ENCODE measurements around the gene ARHGEF10L. TPM values are rescaled to one million over a fixed set of nuclear protein-coding genes. Genes with fewer than 3 reads are reported as not detected.

The ARHGEF10L gene
- total and polyA plus RNA-seq, 3 experiments from 2014 or later: 0.24 to 0.26 TPM; not detected in 1

DNA sequence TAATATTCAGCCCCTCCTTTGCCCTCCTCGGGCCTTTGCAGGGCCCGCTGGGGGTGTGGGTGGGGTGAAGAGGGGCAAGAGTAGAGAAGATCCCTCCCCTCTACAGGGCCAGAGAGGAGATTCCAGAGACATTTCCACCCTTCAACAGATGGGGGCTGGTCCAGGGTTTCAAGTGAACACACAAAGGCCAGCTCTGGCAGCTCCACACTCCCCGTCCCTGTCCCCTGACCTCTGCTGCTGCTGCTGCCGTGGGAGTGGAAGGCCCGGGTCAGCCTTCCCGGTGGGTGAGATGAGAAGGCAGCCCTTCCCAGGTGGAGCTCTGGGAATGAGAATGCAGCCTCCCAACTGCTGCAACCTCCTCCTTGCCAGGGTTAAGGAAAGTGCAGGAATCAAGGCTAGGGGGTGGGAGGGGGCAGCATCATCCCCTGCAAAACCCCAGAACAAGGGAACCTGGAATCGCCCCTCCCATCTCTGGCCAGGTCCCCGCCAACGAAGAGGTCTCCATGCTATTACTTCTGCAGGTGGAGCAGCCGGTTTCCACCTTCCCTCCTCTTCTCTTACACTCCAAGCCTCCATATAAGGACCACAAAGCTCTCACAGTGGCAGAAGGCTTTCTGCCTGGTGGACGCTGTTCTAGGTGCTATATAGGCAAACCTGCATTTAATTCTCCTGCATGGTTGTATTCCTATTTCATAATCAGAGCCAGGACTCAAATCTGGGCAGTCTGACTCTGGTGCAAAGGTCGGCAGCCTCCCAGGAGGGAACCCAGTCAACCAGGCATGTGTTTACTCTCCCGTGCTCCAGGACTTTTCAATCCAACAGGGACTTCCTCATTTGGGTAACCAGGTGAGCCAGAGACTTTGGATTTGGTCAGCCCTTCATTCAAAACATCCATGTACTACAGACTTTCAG is 22.9 kb upstream of the ARHGEF10L start:
- Mint-ChIP-seq H3K36me3 (no peaks in the 10 kb centered on the region), H3K27ac (no peak overlapping the region), H3K9me3 (peaks cover 0 to 3% (median 0%) of the 10 kb centered on the region in 5 donors), H3K4me1 (no peaks in the 10 kb centered on the region), H3K27me3 (peaks cover 11 to 46% of the 10 kb centered on the region in 2 donors), H3K4me3 (no peak overlapping the region)
- no peaks in the 10 kb centered on the region for H3K36me3 ChIP-seq (ENCODE audit: insufficient read depth, low read length)
- H3K4me1 ChIP-seq (ENCODE audit: insufficient read depth, low read length): no peaks in the 10 kb centered on the region
- H3K27ac ChIP-seq (ENCODE audit: low read depth, low read length): no peak overlapping the region
- CTCF ChIA-PET: no interaction called here
- H3K4me3 ChIP-seq (ENCODE audit: low read length): no peak overlapping the region
- H3K9me3 ChIP-seq (ENCODE audit: low read length): no peaks in the 10 kb centered on the region
- DNase-seq: no peak
- POLR2A ChIA-PET: no interaction called here
- no peaks in the 10 kb centered on the region for H3K27me3 ChIP-seq (ENCODE audit: insufficient read depth, low read length, poor library complexity, severe bottlenecking)

GRCh38 chr1:17520041-17520440 is 19.5 kb upstream of the ARHGEF10L start:
- CTCF ChIA-PET: no interaction called here
- H3K4me3 ChIP-seq (ENCODE audit: low read length): no peak overlapping the region
- Mint-ChIP-seq H3K36me3 (no peaks in the 10 kb centered on the region), H3K27me3 (peaks cover 16 to 54% of the 10 kb centered on the region in 2 donors), H3K4me1 (no peaks in the 10 kb centered on the region), H3K9me3 (no peaks in the 10 kb centered on the region), H3K4me3 (no peak overlapping the region), H3K27ac (no peak overlapping the region)
- POLR2A ChIA-PET: no interaction called here
- no peaks in the 10 kb centered on the region for H3K27me3 ChIP-seq (ENCODE audit: insufficient read depth, low read length, poor library complexity, severe bottlenecking)
- no peaks in the 10 kb centered on the region for H3K4me1 ChIP-seq (ENCODE audit: insufficient read depth, low read length)
- DNase-seq: no peak
- no peaks in the 10 kb centered on the region for H3K36me3 ChIP-seq (ENCODE audit: insufficient read depth, low read length)
- no peak overlapping the region for H3K27ac ChIP-seq (ENCODE audit: low read depth, low read length)
- H3K9me3 ChIP-seq (ENCODE audit: low read length): no peaks in the 10 kb centered on the region

DNA sequence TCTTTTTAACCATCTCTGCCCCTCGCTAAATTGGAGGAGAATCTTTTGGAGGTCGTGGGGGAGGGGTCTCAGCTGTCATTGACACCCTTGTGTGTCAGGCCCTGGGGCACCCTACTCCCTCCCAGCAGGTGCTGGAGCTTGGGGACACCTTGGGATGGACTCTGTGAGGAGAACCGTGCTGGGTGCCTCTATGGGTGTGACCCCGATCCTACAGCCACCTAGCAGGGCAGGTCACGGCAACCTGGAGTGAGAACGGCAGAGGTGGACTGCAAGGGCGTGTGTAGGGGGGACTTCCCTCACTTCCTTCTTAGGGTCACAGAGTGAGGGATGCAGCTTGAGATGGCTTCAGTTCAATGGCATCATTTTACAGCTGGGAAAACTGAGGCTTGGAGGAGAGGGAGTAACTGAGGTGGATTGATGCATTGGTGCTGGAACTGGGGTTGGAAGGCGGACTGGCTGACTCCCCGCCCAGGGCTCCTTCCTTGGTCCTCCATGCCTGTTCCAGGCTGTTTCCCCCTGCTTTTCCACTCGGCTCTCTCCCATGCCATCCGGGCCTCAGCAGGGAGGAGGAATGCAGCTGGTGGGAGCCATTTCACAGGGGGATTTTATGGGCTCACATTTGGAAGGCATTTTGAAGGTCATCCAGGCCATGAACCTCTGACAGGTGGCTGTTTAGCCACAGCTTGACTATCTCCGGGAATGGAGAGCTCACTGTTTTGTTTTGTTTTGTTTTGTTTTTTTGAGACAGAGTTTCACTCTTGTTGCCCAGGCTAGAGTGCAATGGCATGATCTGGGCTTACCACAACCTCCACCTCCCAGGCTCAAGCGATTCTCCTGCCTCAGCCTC is 18.8 kb upstream of the ARHGEF10L start:
- H3K9me3 ChIP-seq (ENCODE audit: low read length): no peaks in the 10 kb centered on the region
- H3K27ac ChIP-seq (ENCODE audit: low read depth, low read length): no peak overlapping the region
- no peaks in the 10 kb centered on the region for H3K4me1 ChIP-seq (ENCODE audit: insufficient read depth, low read length)
- no peaks in the 10 kb centered on the region for H3K36me3 ChIP-seq (ENCODE audit: insufficient read depth, low read length)
- H3K4me3 ChIP-seq (ENCODE audit: low read length): no peak overlapping the region
- POLR2A ChIA-PET: no interaction called here
- Mint-ChIP-seq H3K27ac (no peak overlapping the region), H3K4me3 (no peak overlapping the region), H3K27me3 (peaks cover 16 to 53% of the 10 kb centered on the region in 2 donors), H3K36me3 (no peaks in the 10 kb centered on the region), H3K4me1 (no peaks in the 10 kb centered on the region), H3K9me3 (no peaks in the 10 kb centered on the region)
- CTCF ChIA-PET: no interaction called here
- no peak for DNase-seq
- no peaks in the 10 kb centered on the region for H3K27me3 ChIP-seq (ENCODE audit: insufficient read depth, low read length, poor library complexity, severe bottlenecking)

DNA sequence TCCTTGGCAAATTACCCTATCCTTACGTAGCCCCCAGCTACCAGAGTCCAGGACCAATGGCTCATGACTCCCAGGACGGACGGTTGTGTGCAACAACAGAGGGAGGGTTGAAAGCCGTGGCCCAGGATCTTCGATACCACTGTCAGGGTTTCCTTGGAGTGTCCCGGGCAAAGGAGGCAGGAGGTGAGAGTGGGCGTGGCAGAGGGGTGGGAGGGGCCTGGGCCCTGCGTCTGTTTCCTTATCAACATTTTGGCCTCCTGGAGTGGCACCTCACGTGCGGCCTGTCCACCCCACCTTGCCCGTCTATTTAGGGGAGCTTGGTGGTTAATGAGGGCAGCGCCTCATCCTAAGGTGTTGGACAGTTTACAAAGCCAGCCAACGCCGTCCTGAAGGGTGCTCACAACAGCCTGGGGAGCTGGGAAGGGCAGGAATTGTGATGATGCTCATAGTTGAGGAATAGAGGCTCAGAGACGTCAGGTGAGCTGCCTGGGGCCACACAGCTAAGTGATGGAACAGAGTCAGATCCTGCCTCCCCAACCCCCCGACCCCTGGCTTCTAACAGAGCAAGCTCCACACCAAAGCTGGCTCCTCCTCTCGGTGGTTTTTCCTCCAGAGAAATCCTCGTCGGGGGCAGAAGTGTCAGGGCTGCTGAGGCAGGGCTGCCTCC is 17.4 kb upstream of the ARHGEF10L start:
- peaks cover 17 to 44% of the 10 kb centered on the region in 2 donors for H3K27me3 Mint-ChIP-seq
- Histone ChIP-seq H3K9me3 (ENCODE audit: low read length) (no peaks in the 10 kb centered on the region), H3K27me3 (ENCODE audit: insufficient read depth, low read length, poor library complexity, severe bottlenecking) (no peaks in the 10 kb centered on the region), H3K4me1 (ENCODE audit: insufficient read depth, low read length) (no peaks in the 10 kb centered on the region), H3K4me3 (ENCODE audit: low read length) (no peak overlapping the region), H3K36me3 (ENCODE audit: insufficient read depth, low read length) (no peaks in the 10 kb centered on the region), H3K27ac (ENCODE audit: low read depth, low read length) (no peak overlapping the region)
- no peak for DNase-seq
- no peaks in the 10 kb centered on the region for H3K4me1 Mint-ChIP-seq
- no peaks in the 10 kb centered on the region for H3K36me3 Mint-ChIP-seq
- no peaks in the 10 kb centered on the region for H3K9me3 Mint-ChIP-seq
- ChIA-PET CTCF (no interaction called here), POLR2A (no interaction called here)
- no peak overlapping the region for H3K4me3 Mint-ChIP-seq
- no peak overlapping the region for H3K27ac Mint-ChIP-seq

- no peaks in the 10 kb centered on the region for H3K9me3 ChIP-seq (ENCODE audit: low read length)
- Mint-ChIP-seq H3K27me3 (peaks cover 17 to 37% of the 10 kb centered on the region in 2 donors), H3K4me1 (no peaks in the 10 kb centered on the region), H3K9me3 (no peaks in the 10 kb centered on the region), H3K36me3 (no peaks in the 10 kb centered on the region), H3K4me3 (no peak overlapping the region), H3K27ac (no peak overlapping the region)
- no peak for DNase-seq
- no peaks in the 10 kb centered on the region for H3K4me1 ChIP-seq (ENCODE audit: insufficient read depth, low read length)
- H3K4me3 ChIP-seq (ENCODE audit: low read length): no peak overlapping the region
- POLR2A ChIA-PET: no interaction called here
- no peaks in the 10 kb centered on the region for H3K36me3 ChIP-seq (ENCODE audit: insufficient read depth, low read length)
- no peak overlapping the region for H3K27ac ChIP-seq (ENCODE audit: low read depth, low read length)
- CTCF ChIA-PET: no interaction called here
- H3K27me3 ChIP-seq (ENCODE audit: insufficient read depth, low read length, poor library complexity, severe bottlenecking): no peaks in the 10 kb centered on the region
These were observed 16.0 kb upstream of the ARHGEF10L start for GRCh38 chr1:17523321-17524041.

GRCh38 chr1:17524645-17525044 is 14.9 kb upstream of the ARHGEF10L start:
- no peaks in the 10 kb centered on the region for H3K36me3 ChIP-seq (ENCODE audit: insufficient read depth, low read length)
- DNase-seq: no peak
- no peaks in the 10 kb centered on the region for H3K36me3 Mint-ChIP-seq
- CTCF ChIA-PET: no interaction called here
- no peak overlapping the region for H3K27ac ChIP-seq (ENCODE audit: low read depth, low read length)
- H3K27ac Mint-ChIP-seq: no peak overlapping the region
- H3K4me3 Mint-ChIP-seq: no peak overlapping the region
- POLR2A ChIA-PET: no interaction called here
- no peaks in the 10 kb centered on the region for H3K27me3 ChIP-seq (ENCODE audit: insufficient read depth, low read length, poor library complexity, severe bottlenecking)
- H3K27me3 Mint-ChIP-seq: peaks cover 14 to 45% of the 10 kb centered on the region in 2 donors
- H3K4me1 ChIP-seq (ENCODE audit: insufficient read depth, low read length): no peaks in the 10 kb centered on the region
- no peak overlapping the region for H3K4me3 ChIP-seq (ENCODE audit: low read length)
- no peaks in the 10 kb centered on the region for H3K9me3 Mint-ChIP-seq
- no peaks in the 10 kb centered on the region for H3K9me3 ChIP-seq (ENCODE audit: low read length)
- H3K4me1 Mint-ChIP-seq: no peaks in the 10 kb centered on the region

- H3K27ac Mint-ChIP-seq: no peak overlapping the region
- no peaks in the 10 kb centered on the region for H3K9me3 ChIP-seq (ENCODE audit: low read length)
These were observed 13.4 kb upstream of the ARHGEF10L start for GRCh38 chr1:17525996-17526686.

More at GRCh38 chr1:17525996-17526686, 13.4 kb upstream of the ARHGEF10L start:
- Histone ChIP-seq H3K27ac (ENCODE audit: low read depth, low read length) (no peak overlapping the region), H3K4me3 (ENCODE audit: low read length) (no peak overlapping the region), H3K36me3 (ENCODE audit: insufficient read depth, low read length) (no peaks in the 10 kb centered on the region), H3K27me3 (ENCODE audit: insufficient read depth, low read length, poor library complexity, severe bottlenecking) (no peaks in the 10 kb centered on the region), H3K4me1 (ENCODE audit: insufficient read depth, low read length) (no peaks in the 10 kb centered on the region)
- CTCF ChIA-PET: no interaction called here
- POLR2A ChIA-PET: no interaction called here
- H3K4me3 Mint-ChIP-seq: no peak overlapping the region
- no peaks in the 10 kb centered on the region for H3K36me3 Mint-ChIP-seq
- no peaks in the 10 kb centered on the region for H3K4me1 Mint-ChIP-seq
- H3K9me3 Mint-ChIP-seq: no peaks in the 10 kb centered on the region
- peaks cover 13 to 41% of the 10 kb centered on the region in 2 donors for H3K27me3 Mint-ChIP-seq
- DNase-seq: no peak
